COLO829 (cell line): ENCODE measurements around the gene RDM1.
"Not testable (repeated sequence)": the region's sequence is repeated elsewhere in the genome, so short reads cannot be mapped to it uniquely, and the experiment has no call there.

ENCODE experiments used
- DNase-seq: peaks from one replicate; pipeline ENCODE4 v3.0.0; 2012; ENCODE audit warnings: low spot score

RDM1 gene, protein sequence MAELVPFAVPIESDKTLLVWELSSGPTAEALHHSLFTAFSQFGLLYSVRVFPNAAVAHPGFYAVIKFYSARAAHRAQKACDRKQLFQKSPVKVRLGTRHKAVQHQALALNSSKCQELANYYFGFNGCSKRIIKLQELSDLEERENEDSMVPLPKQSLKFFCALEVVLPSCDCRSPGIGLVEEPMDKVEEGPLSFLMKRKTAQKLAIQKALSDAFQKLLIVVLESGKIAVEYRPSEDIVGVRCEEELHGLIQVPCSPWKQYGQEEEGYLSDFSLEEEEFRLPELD

DNA sequence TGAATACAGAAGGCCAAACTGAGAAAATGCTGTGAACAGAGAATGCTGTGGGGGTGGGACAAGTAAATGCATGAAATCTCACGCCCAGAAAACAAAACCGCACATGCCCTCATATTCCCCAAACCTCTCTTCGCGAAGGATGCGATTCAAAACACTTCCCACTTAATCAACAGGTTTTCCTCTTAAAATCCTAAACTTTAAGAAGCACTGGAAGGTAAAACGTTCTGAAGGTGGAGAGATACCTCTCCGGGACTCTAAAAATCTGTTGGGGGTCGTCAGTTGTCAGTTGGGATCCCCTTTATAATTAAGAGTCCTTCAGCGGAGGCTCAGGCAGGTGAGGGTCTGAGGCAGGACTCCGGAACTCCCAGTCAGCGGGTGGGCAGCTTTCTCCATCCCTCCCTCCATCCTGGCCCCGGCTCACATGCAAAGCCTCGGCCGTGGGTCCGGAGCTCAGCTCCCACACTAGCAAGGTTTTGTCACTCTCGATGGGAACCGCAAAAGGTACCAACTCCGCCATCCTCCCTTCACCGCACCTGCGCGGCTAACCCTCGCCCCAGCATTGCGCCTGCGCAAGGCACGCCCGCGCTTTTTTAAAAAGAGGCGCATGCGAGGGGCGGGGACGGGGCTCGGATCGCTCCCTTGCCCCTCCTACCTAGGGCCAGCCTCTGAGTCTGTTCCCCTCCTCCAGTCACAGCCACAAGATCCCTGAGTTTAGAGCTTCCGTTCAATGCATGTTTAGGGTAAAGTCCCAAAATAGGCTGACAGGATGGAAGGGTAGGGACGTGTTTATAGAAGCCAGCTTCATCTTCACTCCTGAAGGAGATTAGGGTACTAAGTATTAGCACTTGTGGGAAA is at the start of gene RDM1:
Gene RDM1, minus strand, starts transcription at position 563 of the 855 bp plus-strand sequence. Its CDS starts 46 bp downstream, at position 517.
- DNase-seq: peak; percentile 95

GRCh38 chr17:35978346-35978745 is 47.8 kb upstream of the RDM1 start:
- no peak for DNase-seq

- DNase-seq: no peak
Measured at GRCh38 chr17:35977509-35977908, 46.9 kb upstream of the RDM1 start.

DNA sequence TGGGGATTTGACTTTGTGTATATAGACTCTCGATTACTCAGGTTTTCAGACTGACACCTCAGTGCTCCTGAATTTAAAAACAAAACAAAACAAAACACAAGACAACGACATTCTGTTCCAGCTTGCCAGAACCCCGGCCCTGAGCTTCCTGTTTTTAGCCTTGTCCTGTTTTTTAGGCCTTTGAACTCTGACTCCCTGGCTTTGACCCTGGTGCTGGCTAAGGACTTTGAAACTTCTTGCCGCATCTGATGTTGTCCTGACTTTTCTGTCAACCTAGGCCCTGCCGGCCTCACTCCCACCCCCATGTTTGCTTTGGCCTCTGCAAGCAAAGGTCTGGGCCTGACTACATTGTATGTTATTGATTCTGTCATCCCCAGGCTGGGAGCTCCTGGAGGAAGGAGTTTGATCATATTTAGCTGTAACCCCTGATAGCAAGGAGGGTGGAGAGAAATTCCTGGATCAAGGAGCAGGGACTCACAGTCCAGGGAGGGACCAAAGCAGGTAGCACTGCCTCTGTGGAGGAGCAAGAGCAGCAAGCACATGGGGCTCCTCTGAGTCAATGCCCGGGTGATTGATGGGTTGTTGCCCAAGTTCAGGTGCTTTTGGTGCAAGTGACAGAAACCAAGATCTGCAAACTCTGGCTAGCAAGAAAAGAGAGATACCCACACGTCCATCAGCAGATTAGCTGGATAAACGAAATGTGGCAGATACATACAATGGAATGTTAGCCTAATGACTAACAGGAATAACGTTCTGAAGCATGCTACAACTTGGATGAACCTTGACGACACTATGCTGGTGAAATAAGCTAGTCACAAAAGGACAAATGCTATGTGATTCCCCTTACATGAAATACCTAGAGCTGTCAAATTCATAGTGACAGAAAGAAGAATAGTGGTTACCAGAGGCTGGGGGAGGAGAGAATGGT is 43.0 kb upstream of the RDM1 start:
- DNase-seq: no peak

DNA sequence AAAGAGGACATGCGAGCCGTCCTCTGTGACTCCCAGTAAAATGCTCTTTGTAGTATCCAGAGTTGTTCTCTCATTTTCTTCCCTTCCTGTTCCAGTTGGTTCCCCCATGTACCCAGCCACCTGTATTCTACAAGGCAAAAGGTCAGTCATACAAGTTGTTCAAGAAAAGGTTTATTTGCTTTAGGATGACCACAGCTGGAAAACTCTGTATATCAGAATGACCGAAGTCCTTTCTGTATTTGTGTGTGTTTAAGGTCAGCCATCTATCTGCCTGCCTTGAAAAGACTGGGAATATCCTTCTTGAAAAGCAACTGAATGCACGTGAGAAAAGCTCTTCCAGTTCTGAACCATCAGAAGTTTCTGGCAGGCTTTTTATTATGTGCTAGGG is 42.4 kb upstream of the RDM1 start:
- no peak for DNase-seq

GRCh38 chr17:35972535-35972934 is 42.0 kb upstream of the RDM1 start:
- DNase-seq: no peak

- peak; percentile 66 for DNase-seq
Measured at GRCh38 chr17:35972066-35972465, 41.5 kb upstream of the RDM1 start.

DNA sequence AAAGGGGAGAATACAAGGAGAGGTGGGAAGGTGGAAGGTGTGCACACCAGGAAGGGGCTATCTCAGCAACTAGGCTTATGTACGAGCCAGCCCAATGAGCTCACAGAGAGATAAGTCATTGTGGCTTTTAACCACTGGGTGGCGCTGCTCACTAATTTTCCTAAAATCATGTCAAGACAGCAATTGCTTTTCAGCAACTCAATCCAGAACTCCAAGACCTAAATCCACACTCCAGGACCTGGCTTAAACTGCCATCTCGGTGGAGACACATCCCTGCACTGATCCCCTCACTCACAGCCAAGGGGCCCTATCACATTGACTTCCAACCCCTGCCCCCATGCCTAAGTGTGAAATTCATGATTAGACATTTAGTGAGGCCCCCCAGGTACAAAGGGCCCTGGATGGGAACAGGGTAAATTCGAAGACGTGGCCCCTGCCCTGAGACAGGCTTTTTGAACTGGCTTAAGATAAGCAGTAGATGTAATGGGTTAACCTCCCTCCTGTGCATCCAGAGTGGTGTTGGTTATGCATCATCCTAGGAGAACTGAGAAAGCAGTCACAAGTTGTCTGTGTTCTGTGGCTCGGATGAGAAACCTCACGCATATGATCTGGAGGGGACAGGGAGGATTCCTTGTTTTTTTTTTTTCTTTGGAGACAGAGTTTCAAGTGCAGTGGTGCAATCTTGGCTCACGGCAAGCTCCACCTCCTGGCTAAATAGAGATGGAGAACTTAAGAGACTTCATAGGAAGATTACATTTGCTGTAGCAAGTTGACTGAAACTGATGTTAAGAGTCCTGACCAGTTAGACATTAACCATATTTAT is 39.2 kb upstream of the RDM1 start:
- peak; percentile 69 for DNase-seq

- DNase-seq: no peak
Measured at GRCh38 chr17:35968520-35969054, 38.0 kb upstream of the RDM1 start.

DNA sequence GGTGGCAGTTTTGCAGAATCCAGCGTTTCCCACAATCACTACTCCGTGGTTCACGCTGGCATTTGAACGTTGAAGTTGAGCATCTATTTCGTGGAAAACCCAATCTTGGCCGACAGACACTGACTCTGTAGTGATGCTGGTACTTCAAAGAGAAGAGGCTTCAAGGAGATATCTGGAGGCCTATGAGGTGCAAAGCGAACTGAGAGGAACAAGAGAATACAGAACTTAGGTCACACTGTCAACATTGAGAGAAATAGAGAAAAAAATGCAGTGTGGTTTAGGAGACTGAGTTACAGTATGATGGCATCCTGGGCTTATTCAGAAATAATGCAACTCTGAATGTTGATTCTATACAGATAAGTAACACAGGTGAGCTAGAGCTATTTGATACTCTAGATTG is 34.7 kb upstream of the RDM1 start:
- DNase-seq: no peak

DNA sequence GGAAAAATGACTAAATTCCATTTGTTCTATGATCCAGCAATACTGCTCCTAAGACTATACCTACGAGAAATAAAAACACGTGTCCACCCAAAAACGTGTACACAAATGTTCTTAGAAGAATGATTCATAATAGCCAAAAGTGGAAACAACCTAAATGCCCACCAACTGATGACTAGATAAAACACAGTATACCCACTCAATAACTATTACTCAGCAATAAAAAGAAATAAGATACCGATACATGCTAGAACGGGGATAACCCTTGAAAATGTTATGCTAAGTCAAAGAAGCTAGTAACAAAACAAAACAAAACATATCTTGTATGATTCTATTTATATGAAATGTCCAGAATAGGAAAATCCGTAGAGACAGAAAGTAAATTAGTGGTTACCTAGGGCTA is 33.1 kb upstream of the RDM1 start:
- DNase-seq: no peak

- no peak for DNase-seq
Measured at GRCh38 chr17:35953720-35954119, 23.1 kb upstream of the RDM1 start.

- DNase-seq: no peak
Measured at GRCh38 chr17:35949401-35949800, 18.8 kb upstream of the RDM1 start.

- no peak for DNase-seq
Measured at GRCh38 chr17:35948092-35948491, 17.5 kb upstream of the RDM1 start.

- DNase-seq: peak; percentile 48
Measured at GRCh38 chr17:35947156-35947585, 16.6 kb upstream of the RDM1 start.

GRCh38 chr17:35944151-35944550 is 13.6 kb upstream of the RDM1 start:
- no peak for DNase-seq

DNA sequence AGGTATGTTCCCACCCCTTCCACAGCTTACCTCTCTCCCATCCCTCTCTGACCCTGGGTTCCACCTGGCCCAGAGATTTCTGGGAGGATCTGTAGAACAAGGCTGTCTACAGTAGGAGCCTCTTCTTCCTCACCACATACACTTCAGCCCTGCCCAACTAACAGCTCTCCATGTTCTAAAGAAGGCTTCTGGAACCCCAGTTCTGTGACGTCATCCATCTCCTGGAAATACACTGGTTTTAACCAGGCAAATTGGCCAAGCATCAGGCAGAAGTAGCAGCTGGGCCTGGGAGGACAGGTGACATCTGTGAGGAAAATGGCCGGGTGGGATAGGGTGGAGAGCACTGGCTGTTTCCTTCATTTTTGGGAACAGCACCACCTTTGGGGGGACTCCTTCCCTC is 13.0 kb upstream of the RDM1 start, which contains the start of gene LYZL6:
Gene LYZL6, minus strand, starts transcription at position 177 of the 400 bp plus-strand sequence. CDS start 4,357 bp downstream, outside the sequence.
- no peak for DNase-seq

GRCh38 chr17:35942588-35943186 is 12.1 kb upstream of the RDM1 start:
- no peak for DNase-seq

- not testable (repeated sequence) for DNase-seq
Measured at GRCh38 chr17:35938492-35938891, 7.9 kb upstream of the RDM1 start.

DNA sequence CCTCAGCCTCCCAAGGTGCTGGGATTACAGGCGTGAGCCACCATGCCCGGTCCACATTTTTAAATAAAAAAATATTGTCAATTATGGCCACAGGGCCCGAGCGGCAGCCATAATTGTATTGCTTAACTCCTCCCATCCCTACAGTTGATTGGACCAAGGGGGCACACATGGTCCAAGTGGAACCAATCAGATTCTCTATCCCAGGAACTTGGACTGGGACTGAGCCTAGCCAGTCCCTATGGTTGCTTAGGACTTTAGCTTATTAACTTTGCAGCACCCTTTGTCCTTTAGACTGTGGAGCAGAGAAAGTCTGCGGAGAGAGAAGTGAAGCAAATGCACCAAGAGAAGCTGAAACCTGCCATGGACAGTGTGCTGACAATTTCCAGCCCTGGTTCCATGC is 5.5 kb upstream of the RDM1 start:
- no peak for DNase-seq

- no peak for DNase-seq
Measured at GRCh38 chr17:35934760-35935159, 4.2 kb upstream of the RDM1 start.
